Fibroblast of villous mesenchyme (primary cell): ENCODE results near the gene LMF1. TPM values are rescaled to one million over a fixed set of nuclear protein-coding genes. Genes with fewer than 3 reads are reported as not detected.

Source experiments
- DNase-seq: peaks from one replicate; pipeline ENCODE4 v3.0.0-alpha.2; 2010; ENCODE audit warnings: low read depth
- H3K4me3 ChIP-seq: 2 replicates; pipeline ENCODE4 v1.5.1; 2011; ENCODE audit warnings: low read depth, mild to moderate bottlenecking, low read length
- total RNA-seq: library from RNA; depleted of rRNA; stranded (reverse); fragments of >200 nt; gene quantifications from 2 replicates; pipeline ENCODE4 v1.2.3, GENCODE V29; 2012
- TF ChIP-seq, protein P1 (sequence below): IDR thresholded peaks from 2 replicates; pipeline ENCODE4 v1.5.1; 2012; ENCODE audit warnings: low read depth, mild to moderate bottlenecking, low read length; ENCODE audit not compliant: insufficient read depth

Gene LMF1
- total RNA-seq, 1 donor = 13.0 TPM

GRCh38 chr16:873243-873661, 97.5 kb downstream of the LMF1 start:
- TF ChIP-seq, protein P1, sequence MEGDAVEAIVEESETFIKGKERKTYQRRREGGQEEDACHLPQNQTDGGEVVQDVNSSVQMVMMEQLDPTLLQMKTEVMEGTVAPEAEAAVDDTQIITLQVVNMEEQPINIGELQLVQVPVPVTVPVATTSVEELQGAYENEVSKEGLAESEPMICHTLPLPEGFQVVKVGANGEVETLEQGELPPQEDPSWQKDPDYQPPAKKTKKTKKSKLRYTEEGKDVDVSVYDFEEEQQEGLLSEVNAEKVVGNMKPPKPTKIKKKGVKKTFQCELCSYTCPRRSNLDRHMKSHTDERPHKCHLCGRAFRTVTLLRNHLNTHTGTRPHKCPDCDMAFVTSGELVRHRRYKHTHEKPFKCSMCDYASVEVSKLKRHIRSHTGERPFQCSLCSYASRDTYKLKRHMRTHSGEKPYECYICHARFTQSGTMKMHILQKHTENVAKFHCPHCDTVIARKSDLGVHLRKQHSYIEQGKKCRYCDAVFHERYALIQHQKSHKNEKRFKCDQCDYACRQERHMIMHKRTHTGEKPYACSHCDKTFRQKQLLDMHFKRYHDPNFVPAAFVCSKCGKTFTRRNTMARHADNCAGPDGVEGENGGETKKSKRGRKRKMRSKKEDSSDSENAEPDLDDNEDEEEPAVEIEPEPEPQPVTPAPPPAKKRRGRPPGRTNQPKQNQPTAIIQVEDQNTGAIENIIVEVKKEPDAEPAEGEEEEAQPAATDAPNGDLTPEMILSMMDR = no peak
- DNase-seq = no peak
- H3K4me3 ChIP-seq = no peak overlapping the region

DNA sequence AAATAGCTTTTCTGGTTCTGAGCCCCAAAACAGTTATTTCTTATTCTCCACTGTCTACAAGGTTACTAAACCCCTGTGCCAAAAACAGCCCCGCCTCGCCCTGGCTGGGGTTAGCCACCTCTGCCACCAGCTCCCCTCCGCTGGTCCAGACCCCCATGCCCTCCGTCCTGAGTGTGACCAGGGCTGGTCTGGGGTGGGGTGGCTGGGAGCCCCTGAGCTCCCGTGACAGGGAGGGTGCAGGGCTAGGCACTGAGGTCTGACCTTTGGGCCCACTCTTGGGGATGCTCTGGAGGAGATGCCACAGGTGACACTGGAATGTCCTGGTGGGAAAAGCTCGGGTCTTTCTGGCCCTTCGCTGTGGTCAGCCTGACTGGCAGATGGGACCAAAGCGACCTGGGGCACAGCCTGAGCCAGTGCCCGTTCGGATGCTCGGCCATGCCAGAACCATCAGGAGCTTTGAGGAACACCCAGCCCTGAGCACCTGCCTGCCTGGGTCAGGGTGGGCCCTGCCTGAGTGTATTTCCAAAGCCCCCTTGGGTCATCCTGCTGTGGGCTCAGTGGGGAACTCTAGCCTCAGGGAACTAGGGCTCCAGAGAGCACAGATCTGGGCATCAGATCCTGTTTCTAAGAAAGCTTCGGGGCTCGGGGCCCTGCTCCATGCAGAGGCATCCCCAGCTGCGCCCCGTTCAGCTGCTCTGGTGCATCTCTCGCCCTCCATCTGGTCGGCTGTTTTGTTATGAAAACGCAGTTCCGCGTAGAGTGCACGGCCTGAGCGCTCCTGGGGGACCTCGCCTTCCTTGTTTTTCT, 98.1 kb downstream of the LMF1 start:
- TF ChIP-seq, protein P1 = no peak
- DNase-seq = no peak
- no peak overlapping the region for H3K4me3 ChIP-seq

GRCh38 chr16:871562-872345, 99.0 kb downstream of the LMF1 start:
- TF ChIP-seq, protein P1 = no peak
- H3K4me3 ChIP-seq = no peak overlapping the region
- no peak for DNase-seq

DNA sequence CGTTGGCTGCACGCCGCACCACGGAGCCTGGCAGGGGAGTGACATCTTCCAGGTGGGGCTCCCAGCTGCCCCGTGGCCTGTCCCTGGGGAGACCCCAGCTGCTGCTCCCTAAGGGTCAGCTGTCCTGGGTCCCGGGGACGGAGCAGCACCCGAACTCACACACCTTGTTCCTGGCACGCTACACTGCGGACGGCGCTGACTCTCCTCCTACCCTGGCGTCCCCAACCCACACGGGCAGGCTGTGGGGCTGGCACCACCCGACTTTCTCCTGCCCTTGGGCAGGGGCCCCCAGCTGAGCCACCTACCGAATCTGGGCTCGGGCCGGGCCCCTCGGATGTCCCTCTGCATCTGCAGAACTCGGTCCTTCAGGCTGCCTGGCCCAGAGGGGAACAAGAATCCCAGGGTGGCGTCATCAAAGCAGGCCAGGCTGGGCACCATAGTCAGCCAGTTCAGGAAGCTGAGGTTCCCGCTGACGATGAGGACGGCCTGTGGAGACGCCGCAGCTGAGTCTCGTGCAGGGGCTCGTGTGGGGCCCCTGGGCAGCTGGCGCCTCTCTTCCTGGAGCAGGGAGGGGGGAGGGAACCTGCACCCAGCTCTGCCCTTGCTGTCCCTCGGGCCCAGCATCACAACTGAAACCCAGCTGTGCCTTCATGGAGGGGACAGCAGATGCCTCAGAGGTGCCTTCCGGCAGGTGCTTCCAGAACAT, 99.8 kb downstream of the LMF1 start:
- no peak for DNase-seq
- TF ChIP-seq, protein P1 = no peak
- H3K4me3 ChIP-seq = no peak overlapping the region

DNA sequence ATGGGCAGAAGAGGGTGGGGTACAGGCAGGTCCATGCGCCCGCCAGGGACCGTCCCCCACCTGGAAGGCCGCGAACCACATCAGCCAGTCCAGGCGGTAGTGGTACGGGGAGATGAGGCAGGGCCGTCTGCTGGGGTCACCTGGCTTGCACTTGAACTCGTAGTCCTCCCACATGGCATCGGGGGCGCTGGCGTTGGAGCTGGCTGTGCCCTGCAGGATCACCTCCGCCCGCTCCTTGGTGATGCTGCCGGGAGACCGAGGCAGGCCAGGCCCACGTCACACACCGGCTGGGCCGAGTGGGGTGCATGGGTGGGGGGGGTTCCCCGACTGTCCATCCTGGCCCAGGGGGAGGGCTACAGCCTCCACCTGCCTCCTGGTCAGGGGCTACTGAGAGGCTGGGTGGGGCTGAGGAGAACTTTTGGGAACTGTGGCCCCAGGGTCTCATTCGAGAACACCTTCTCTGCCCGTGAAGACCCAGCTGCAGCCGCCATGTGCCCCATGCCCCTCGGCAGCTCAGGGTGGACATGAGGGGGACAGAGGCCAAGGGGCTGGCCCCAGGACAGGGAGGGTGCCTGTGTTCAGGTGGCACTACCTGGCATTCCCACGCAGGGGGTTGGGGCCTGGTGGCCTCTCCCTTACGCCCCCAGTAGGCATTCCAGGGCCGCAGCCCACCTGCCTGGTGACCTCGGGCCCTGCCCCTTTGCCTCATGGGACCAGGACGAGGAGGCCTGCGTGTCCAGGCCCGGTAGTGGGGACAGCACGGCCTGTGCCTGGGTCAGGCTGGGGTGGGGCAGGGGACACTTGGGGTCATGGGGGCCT, 100.8 kb downstream of the LMF1 start:
- TF ChIP-seq, protein P1 = no peak
- H3K4me3 ChIP-seq = no peak overlapping the region
- DNase-seq = no peak
